ENCODE data around the gene LOXHD1.

The LOXHD1 gene

DNA sequence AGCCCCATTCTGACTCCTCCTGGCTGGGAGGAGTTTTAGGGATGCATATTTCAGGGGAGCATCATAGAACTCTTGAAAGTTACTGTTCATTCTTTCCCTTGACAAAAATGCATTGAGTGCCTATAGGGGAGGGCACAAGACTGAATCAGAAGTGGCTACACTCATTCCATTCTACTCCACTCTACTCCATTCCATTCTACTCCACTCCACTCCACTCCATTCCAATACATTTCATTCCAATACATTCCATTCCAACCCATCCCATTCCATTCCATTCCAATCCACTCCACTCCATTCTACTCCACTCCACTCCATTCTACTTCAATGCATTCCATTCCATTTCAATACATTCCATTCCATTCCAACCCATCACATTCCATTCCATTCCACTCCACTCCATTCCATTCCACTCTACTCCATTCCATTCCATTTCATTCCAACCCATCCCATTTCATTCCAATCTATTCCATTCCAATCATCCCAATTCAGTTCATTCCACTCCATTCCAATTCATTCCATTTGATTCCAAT, 110.8 kb downstream of the LOXHD1 start:
- Histone ChIP-seq H3K36me3 (ENCODE audit: control insufficient read depth, insufficient read depth, low read length) (no peaks in the 10 kb centered on the region), H3K27me3 (ENCODE audit: control insufficient read depth, insufficient read depth, low read length) (no peaks in the 10 kb centered on the region), H3K4me3 (ENCODE audit: low read depth, low read length) (no peak overlapping the region), H3K9ac (ENCODE audit: low read depth, low read length) (no peak overlapping the region), H3K4me1 (ENCODE audit: control insufficient read depth, insufficient read depth, low read length) (no peaks in the 10 kb centered on the region), H3K9me3 (ENCODE audit: control insufficient read depth, insufficient read depth, low read length) (peaks cover 7% of the 10 kb centered on the region; the same call in 1 of the 2 replicates), H3K27ac (ENCODE audit: low read depth, low read length) (no peak overlapping the region)

DNA sequence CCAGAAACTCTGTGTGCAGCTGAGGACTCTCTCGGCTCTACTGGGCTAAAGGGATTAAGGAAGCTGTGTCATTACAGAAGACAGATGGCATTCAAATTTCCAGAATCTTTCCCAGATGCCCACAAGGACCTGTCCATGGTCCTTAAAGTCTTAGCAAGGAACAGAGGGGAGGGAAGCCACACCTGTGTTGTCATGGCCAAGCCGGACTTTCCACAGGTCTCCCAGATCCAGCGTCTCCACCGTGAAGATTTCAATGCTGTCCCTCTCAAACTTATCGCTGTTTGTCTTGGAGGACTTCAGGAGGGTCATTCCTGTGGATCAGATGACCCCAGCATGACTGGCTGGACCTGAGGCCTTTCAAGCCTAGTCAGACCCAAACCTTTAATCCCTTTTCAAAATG, 114.5 kb downstream of the LOXHD1 start:
- no peak overlapping the region for H3K9ac ChIP-seq (ENCODE audit: low read depth, low read length)
- no peak overlapping the region for H3K27ac ChIP-seq (ENCODE audit: low read depth, low read length)
- H3K36me3 ChIP-seq (ENCODE audit: control insufficient read depth, insufficient read depth, low read length), result no peaks in the 10 kb centered on the region
- H3K4me3 ChIP-seq (ENCODE audit: low read depth, low read length), result no peak overlapping the region
- H3K27me3 ChIP-seq (ENCODE audit: control insufficient read depth, insufficient read depth, low read length), result no peaks in the 10 kb centered on the region
- no peaks in the 10 kb centered on the region for H3K4me1 ChIP-seq (ENCODE audit: control insufficient read depth, insufficient read depth, low read length)
- H3K9me3 ChIP-seq (ENCODE audit: control insufficient read depth, insufficient read depth, low read length), result peaks cover 2% of the 10 kb centered on the region; the same call in 1 of the 2 replicates

DNA sequence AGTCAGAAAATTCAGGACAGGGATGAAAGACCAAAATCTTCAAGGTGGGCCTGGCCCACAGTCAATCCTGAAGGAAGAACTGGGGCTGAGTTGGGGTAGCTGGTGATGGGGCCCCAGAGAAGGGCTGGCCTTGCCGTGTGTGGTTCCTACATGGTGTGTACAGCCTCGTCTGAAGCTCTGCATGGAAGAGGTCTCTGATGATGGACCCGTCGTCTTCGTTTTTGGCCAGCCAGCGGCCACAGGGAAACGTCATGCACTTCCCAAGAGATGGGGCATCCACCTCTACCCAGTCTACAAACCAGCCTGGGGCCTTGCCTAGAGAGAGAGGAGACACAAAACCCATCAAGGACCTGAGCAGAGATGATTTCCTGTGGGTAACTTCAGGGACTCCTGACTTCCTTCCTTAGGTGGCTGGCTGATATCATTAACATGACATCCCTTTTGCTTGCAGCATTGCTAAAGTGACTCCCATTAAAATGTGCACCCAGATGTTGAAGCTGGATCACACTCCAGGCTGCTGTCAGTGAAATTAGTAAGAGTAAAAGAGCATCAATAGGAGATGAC, 115.3 kb downstream of the LOXHD1 start:
- H3K4me3 ChIP-seq (ENCODE audit: low read depth, low read length), result no peak overlapping the region
- no peak overlapping the region for H3K9ac ChIP-seq (ENCODE audit: low read depth, low read length)
- no peak overlapping the region for H3K27ac ChIP-seq (ENCODE audit: low read depth, low read length)
- H3K9me3 ChIP-seq (ENCODE audit: control insufficient read depth, insufficient read depth, low read length), result peaks cover 2% of the 10 kb centered on the region; the same call in 1 of the 2 replicates
- no peaks in the 10 kb centered on the region for H3K4me1 ChIP-seq (ENCODE audit: control insufficient read depth, insufficient read depth, low read length)
- H3K27me3 ChIP-seq (ENCODE audit: control insufficient read depth, insufficient read depth, low read length), result no peaks in the 10 kb centered on the region
- no peaks in the 10 kb centered on the region for H3K36me3 ChIP-seq (ENCODE audit: control insufficient read depth, insufficient read depth, low read length)

DNA sequence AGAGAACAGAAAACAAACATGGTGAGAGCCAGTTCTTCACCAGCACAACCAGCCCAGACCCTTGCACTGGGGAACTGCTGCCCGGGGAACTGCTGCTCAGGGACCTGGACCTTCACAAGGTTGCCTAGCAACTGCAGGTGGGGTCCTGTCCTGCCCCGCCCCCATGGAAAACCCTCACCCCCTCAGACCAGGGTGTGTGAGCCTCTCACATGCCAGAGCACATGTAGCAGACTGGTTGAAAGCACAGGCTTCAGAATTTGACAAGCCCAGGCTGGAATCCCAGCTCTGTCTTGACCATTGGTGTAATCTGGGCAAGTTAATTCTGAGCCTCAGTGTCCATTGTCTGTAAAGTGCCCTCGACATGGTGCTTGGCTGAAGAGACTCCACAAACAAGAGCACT, 118.6 kb downstream of the LOXHD1 start:
- Histone ChIP-seq H3K27ac (ENCODE audit: low read depth, low read length) (no peak overlapping the region), H3K27me3 (ENCODE audit: control insufficient read depth, insufficient read depth, low read length) (no peaks in the 10 kb centered on the region), H3K4me3 (ENCODE audit: low read depth, low read length) (no peak overlapping the region), H3K9ac (ENCODE audit: low read depth, low read length) (no peak overlapping the region), H3K9me3 (ENCODE audit: control insufficient read depth, insufficient read depth, low read length) (no peaks in the 10 kb centered on the region), H3K36me3 (ENCODE audit: control insufficient read depth, insufficient read depth, low read length) (no peaks in the 10 kb centered on the region), H3K4me1 (ENCODE audit: control insufficient read depth, insufficient read depth, low read length) (no peaks in the 10 kb centered on the region)

DNA sequence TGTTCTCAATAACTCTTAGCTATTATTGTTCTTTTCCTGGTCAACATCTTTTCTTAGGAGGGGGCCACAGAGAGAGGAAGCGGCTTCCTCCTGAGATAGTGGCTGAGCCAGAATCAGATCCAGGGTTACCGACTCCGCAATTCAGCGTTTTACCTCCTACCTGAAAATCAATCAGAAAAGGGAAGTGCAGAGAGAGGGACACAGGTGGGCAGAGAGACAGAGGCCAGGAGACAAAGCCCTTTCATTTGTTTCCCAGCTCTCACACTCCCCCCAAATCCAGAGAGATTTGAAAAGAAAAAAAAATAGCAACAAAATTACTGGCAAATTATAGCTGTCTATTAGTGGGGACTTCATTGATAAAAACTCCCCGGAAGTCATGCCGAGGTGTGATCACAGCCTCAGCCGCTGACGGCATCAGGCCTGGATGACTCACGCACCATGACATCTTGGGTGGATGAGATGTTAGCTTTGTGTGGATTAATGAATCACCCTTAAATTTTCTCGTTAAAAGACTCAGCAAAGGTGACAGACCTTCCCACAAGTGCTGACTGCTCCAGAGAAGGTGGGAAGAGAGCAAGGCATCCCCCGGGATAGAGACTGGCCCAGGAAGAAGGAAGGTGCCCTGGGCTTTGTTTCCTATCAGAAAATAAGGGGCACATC, 120.7 kb downstream of the LOXHD1 start:
- Histone ChIP-seq H3K36me3 (ENCODE audit: control insufficient read depth, insufficient read depth, low read length) (no peaks in the 10 kb centered on the region), H3K9me3 (ENCODE audit: control insufficient read depth, insufficient read depth, low read length) (no peaks in the 10 kb centered on the region), H3K4me3 (ENCODE audit: low read depth, low read length) (no peak overlapping the region)

DNA sequence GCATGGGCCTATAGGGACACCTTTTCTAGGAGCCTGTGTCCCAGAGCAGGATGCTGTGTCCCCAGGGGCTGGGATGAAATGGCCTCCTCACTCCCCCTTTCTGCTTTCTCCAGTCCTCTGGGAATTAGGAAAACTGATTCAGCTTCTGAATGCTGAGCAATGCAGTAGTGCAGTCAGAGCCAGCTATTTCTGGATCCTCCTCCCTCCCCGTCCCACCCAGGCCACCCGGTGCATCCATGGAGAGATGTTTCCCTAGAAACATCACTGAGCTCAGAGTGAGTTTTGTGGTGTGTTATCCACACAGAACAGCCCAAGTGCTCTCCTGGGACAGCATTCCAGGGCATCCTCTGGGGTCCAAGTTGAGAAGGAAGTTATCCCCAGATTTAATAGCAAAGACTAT, 125.5 kb downstream of the LOXHD1 start:
- Histone ChIP-seq H3K9me3 (ENCODE audit: control insufficient read depth, insufficient read depth, low read length) (no peaks in the 10 kb centered on the region), H3K9ac (ENCODE audit: low read depth, low read length) (no peak overlapping the region)

More for the DNA sequence above, 120.7 kb downstream of the LOXHD1 start:
- Histone ChIP-seq H3K27me3 (ENCODE audit: control insufficient read depth, insufficient read depth, low read length) (no peaks in the 10 kb centered on the region), H3K9ac (ENCODE audit: low read depth, low read length) (no peak overlapping the region), H3K27ac (ENCODE audit: low read depth, low read length) (no peak overlapping the region), H3K4me1 (ENCODE audit: control insufficient read depth, insufficient read depth, low read length) (no peaks in the 10 kb centered on the region)

DNA sequence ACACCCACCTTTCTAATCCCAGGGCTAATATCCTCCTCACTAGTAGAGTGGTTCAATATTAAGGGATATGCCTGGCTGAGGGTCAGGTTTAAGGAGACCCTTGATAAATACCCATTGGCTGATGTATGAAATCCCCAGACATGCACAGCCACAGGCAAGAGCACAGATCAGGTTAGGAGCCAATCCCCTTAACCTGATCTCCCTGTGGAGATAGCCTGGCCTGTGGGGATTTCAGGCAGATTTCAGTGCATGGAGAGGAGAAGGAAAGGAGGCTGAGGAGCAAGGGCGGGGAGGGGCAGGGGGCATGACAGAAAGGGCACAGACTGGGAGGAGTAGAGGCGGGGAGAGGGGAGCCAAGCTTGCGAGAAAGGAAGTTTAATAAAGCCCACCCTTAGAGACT, 129.0 kb downstream of the LOXHD1 start:
- Histone ChIP-seq H3K27ac (ENCODE audit: low read depth, low read length) (no peak overlapping the region), H3K9me3 (ENCODE audit: control insufficient read depth, insufficient read depth, low read length) (no peaks in the 10 kb centered on the region), H3K4me1 (ENCODE audit: control insufficient read depth, insufficient read depth, low read length) (no peaks in the 10 kb centered on the region), H3K27me3 (ENCODE audit: control insufficient read depth, insufficient read depth, low read length) (no peaks in the 10 kb centered on the region), H3K9ac (ENCODE audit: low read depth, low read length) (no peak overlapping the region), H3K4me3 (ENCODE audit: low read depth, low read length) (no peak overlapping the region), H3K36me3 (ENCODE audit: control insufficient read depth, insufficient read depth, low read length) (no peaks in the 10 kb centered on the region)

More for the DNA sequence above, 125.5 kb downstream of the LOXHD1 start:
- H3K36me3 ChIP-seq (ENCODE audit: control insufficient read depth, insufficient read depth, low read length), result no peaks in the 10 kb centered on the region
- H3K4me3 ChIP-seq (ENCODE audit: low read depth, low read length), result no peak overlapping the region
- no peaks in the 10 kb centered on the region for H3K27me3 ChIP-seq (ENCODE audit: control insufficient read depth, insufficient read depth, low read length)
- H3K4me1 ChIP-seq (ENCODE audit: control insufficient read depth, insufficient read depth, low read length), result no peaks in the 10 kb centered on the region
- no peak overlapping the region for H3K27ac ChIP-seq (ENCODE audit: low read depth, low read length)

DNA sequence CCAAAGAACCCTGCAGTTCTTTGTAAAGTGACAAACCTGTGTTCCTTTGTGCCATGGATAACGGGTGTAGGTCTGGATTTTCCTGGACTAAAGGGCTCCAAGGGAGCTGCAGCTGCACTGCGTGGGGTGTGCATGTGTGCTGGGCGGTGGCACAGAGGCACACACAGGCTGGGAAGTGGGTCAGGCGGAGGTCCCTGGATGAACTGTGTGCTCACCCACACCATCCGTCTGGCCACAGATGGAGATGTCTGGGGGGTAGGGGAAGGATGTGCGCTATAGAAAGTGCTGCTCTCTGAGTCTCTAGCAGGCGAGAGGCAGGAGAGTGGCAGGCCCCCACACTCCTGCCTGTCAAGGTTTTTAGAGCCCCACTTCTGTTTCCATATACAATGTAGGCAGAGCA, 137.2 kb downstream of the LOXHD1 start:
- Histone ChIP-seq H3K27me3 (ENCODE audit: control insufficient read depth, insufficient read depth, low read length) (no peaks in the 10 kb centered on the region), H3K36me3 (ENCODE audit: control insufficient read depth, insufficient read depth, low read length) (no peaks in the 10 kb centered on the region), H3K4me3 (ENCODE audit: low read depth, low read length) (no peak overlapping the region), H3K9ac (ENCODE audit: low read depth, low read length) (no peak overlapping the region), H3K27ac (ENCODE audit: low read depth, low read length) (no peak overlapping the region), H3K9me3 (ENCODE audit: control insufficient read depth, insufficient read depth, low read length) (no peaks in the 10 kb centered on the region), H3K4me1 (ENCODE audit: control insufficient read depth, insufficient read depth, low read length) (no peaks in the 10 kb centered on the region)

DNA sequence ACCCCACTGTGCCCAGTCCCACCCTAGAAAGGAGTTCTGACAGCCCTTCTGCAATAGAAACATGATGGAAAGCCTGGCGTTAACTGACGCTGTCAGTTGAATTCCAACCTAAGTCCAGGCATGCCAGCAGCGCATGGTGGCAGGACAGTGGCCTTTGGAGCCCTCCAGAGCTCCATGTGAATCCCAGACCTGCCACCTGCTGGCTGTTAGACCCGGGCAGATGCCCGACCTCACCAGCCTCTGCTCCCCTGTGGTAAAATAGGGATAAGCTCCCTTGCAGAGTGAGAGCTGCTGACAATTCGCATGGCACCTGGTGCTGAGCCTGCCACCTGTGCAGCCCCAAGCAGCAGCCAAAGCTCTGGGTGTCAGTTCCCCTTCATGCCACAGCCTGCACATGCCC, 138.6 kb downstream of the LOXHD1 start:
- H3K4me3 ChIP-seq (ENCODE audit: low read depth, low read length), result no peak overlapping the region
- no peak overlapping the region for H3K9ac ChIP-seq (ENCODE audit: low read depth, low read length)
- H3K9me3 ChIP-seq (ENCODE audit: control insufficient read depth, insufficient read depth, low read length), result no peaks in the 10 kb centered on the region
- H3K27ac ChIP-seq (ENCODE audit: low read depth, low read length), result no peak overlapping the region
- no peaks in the 10 kb centered on the region for H3K27me3 ChIP-seq (ENCODE audit: control insufficient read depth, insufficient read depth, low read length)
- no peaks in the 10 kb centered on the region for H3K36me3 ChIP-seq (ENCODE audit: control insufficient read depth, insufficient read depth, low read length)
- no peaks in the 10 kb centered on the region for H3K4me1 ChIP-seq (ENCODE audit: control insufficient read depth, insufficient read depth, low read length)

DNA sequence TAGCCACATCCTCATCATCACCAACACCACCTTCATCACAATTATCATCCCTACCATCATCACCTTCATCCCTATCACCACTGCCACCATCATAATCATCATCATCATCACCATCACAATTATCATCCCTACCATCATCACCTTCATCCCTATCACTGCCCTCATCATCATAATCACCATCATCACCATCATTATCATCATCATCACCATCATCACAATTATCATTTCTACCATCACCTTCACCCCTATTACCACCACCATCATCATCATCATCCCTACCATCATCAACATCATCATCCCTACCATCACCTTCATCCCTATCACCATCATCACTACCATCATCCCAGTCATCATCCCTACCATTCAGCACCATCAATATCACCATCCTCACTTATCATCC, 140.5 kb downstream of the LOXHD1 start:
- no peak overlapping the region for H3K9ac ChIP-seq (ENCODE audit: low read depth, low read length)
- no peaks in the 10 kb centered on the region for H3K27me3 ChIP-seq (ENCODE audit: control insufficient read depth, insufficient read depth, low read length)
- no peak overlapping the region for H3K4me3 ChIP-seq (ENCODE audit: low read depth, low read length)
- H3K4me1 ChIP-seq (ENCODE audit: control insufficient read depth, insufficient read depth, low read length), result no peaks in the 10 kb centered on the region
- no peak overlapping the region for H3K27ac ChIP-seq (ENCODE audit: low read depth, low read length)
- H3K9me3 ChIP-seq (ENCODE audit: control insufficient read depth, insufficient read depth, low read length), result no peaks in the 10 kb centered on the region
- H3K36me3 ChIP-seq (ENCODE audit: control insufficient read depth, insufficient read depth, low read length), result no peaks in the 10 kb centered on the region

DNA sequence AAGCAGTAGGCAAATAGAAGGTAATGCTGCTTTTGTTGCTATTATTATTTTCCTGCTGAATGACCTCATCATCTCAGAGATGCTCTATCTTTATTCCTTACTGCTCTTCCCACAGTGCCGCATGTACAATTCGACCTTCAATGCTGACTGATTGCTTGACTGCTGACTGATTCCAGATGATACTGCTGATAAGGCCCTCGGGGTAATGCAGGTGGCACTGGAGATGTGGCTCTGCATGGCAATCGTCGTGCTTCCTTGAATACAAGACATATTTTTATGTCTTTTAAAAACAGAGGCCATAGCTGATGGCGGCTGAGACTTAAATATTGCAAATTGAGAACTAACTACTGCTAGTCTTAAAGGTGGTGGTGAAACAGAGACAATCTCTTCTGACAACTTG, 146.6 kb downstream of the LOXHD1 start:
- H3K27ac ChIP-seq (ENCODE audit: low read depth, low read length), result no peak overlapping the region
- H3K4me1 ChIP-seq (ENCODE audit: control insufficient read depth, insufficient read depth, low read length), result no peaks in the 10 kb centered on the region
- no peaks in the 10 kb centered on the region for H3K9me3 ChIP-seq (ENCODE audit: control insufficient read depth, insufficient read depth, low read length)
- no peaks in the 10 kb centered on the region for H3K36me3 ChIP-seq (ENCODE audit: control insufficient read depth, insufficient read depth, low read length)
- H3K27me3 ChIP-seq (ENCODE audit: control insufficient read depth, insufficient read depth, low read length), result no peaks in the 10 kb centered on the region
- no peak overlapping the region for H3K9ac ChIP-seq (ENCODE audit: low read depth, low read length)
- no peak overlapping the region for H3K4me3 ChIP-seq (ENCODE audit: low read depth, low read length)

Data from HUES48 (cell line).